IMR-90 (cell line): Measurements from ENCODE around the gene AKAP7.
A peak's percentile ranks its signal among the peaks of the same experiment; 100 is the strongest.

Experiments
- BHLHE40 ChIP-seq: fragments of 150-350 bp; IDR thresholded peaks from 2 replicates; pipeline ENCODE4 v1.6.1; 2016; ENCODE audit warnings: mild to moderate bottlenecking, low read depth, low read length
- MAZ ChIP-seq: IDR thresholded peaks from 2 replicates; pipeline ENCODE4 v1.6.1; 2012; ENCODE audit warnings: low read depth, mild to moderate bottlenecking, low read length, improper control_type of control experiment, moderate library complexity, borderline replicate concordance
- MXI1 ChIP-seq: IDR thresholded peaks from 2 replicates; pipeline ENCODE4 v1.6.1; 2012; ENCODE audit warnings: low read depth, mild to moderate bottlenecking, low read length, moderate library complexity, borderline replicate concordance
- RAD21 ChIP-seq: IDR thresholded peaks from 2 replicates; pipeline ENCODE4 v1.6.1; 2012; ENCODE audit warnings: low read length, improper control_type of control experiment

DNA sequence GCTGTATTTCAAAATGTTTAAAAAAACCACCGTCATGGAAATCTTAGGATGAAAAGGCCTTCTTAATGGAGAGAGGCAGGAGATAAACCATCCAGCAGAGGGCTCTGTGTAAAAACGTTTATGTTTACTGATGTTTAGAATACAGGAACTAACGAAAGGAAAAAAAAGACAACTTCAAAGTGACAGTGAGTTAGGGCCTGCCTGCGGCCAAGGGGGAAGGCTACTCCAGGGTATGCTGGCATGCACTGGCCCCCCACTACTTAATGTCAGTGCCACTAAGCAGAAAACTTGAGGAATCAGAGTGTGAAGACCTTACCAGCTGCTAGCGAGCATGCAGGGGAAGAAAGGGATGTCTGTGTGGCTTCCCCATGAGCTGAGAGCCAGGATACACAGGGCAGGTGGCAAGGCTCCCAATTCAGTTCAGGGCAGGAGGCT lies 47.7 kb downstream of the AKAP7 start:
- no peak for TF ChIP-seq MXI1
- no peak for TF ChIP-seq BHLHE40
- no peak for TF ChIP-seq MAZ
- TF ChIP-seq RAD21 = peak; percentile 48
